Tibial nerve (tissue), 4 donors: ENCODE data around the gene FAM227B. TPM values are rescaled to one million over a fixed set of nuclear protein-coding genes. Genes with fewer than 3 reads are reported as not detected.
A peak's percentile ranks its signal among the peaks of the same experiment; 100 is the strongest.

Experiments used
- DNase-seq, 2 donors: peaks; one replicate each; pipeline ENCODE4 v3.0.0-alpha.2; 2019; ENCODE audit warnings: low spot score in 2 of 2
- H3K27ac ChIP-seq, 4 donors: fragments of 200-600 bp; sonication (generic) in 3 of 4; one replicate each; pipeline ENCODE4 v1.5.1; 2017 to 2019; ENCODE audit warnings: mild to moderate bottlenecking in 1 of 4
- H3K27me3 ChIP-seq, 2 donors: fragments of 200-600 bp; sonication (generic) in 1 of 2; one replicate each; pipeline versions ENCODE4 v1.5.1 to v1.6.0; 2017 to 2019
- H3K36me3 ChIP-seq, 3 donors: fragments of 200-600 bp; sonication (generic); one replicate each; pipeline ENCODE4 v1.5.1; 2018 to 2019
- H3K4me1 ChIP-seq, 4 donors: fragments of 200-600 bp; sonication (generic) in 3 of 4; one replicate each; pipeline ENCODE4 v1.5.1; 2017 to 2019
- H3K4me3 ChIP-seq, 4 donors: fragments of 200-600 bp; sonication (generic) in 3 of 4; one replicate each; pipeline ENCODE4 v1.5.1; 2017 to 2019; ENCODE audit warnings: mild to moderate bottlenecking in 1 of 4, moderate library complexity in 1 of 4
- H3K9me3 ChIP-seq, 4 donors: fragments of 200-600 bp; sonication (generic) in 3 of 4; one replicate each; pipeline ENCODE4 v1.5.1; 2017 to 2019
- CTCF ChIP-seq, 5 experiments: fragments of 200-600 bp in 3 of 5; fragments of 450-650 bp in 2 of 5; sonication (generic) in 3 of 5; IDR thresholded peaks; one replicate each; pipeline ENCODE4 v1.5.1; 2016 to 2019; ENCODE audit warnings: antibody characterized with exemption in 5 of 5, mild to moderate bottlenecking in 3 of 5, moderate library complexity in 2 of 5
- EP300 ChIP-seq, 2 donors: sonication (generic); formaldehyde crosslinking; IDR thresholded peaks; one replicate each; pipeline ENCODE4 v1.6.1; 2017; ENCODE audit warnings: antibody characterized with exemption in 2 of 2, mild to moderate bottlenecking in 1 of 2
- POLR2A ChIP-seq, 2 donors: fragments of 450-650 bp; IDR thresholded peaks; one replicate each; pipeline ENCODE4 v1.6.1; 2017; ENCODE audit warnings: antibody characterized with exemption in 2 of 2, mild to moderate bottlenecking in 2 of 2, moderate library complexity in 2 of 2
- WGBS, 2 donors: methylation state at CpG; one replicate each; pipeline ENCODE4 v1.1.5; 2018; 5-methylcytosine and 5-hydroxymethylcytosine counted together
- total RNA-seq, 4 donors: library from RNA; depleted of rRNA; stranded (reverse); fragments of >200 nt; gene quantifications; one replicate each; pipeline ENCODE4 v1.1.0, GENCODE V29; 2016

Gene FAM227B
- total RNA-seq, 4 donors from 2014 or later = 2.1 to 14.2 (median 7.7) TPM

DNA sequence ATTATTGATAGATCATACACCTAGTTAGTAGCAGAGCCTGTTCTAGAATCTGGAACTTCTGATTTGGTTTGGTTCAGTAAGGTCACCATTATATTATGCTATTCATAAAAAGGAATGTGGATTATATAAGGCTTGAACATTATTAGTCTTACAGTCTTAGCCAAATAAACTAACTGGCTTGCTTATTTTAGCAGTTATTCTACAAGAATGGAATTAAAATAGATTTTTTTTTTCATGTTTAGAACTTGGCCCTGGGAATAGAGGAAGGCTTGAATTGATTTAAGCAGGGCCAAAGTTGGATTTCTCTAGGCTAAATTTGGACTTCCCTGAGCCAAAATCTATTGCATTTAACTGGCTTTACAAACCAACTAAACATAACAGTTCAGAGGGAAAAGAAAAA, 24.7 kb upstream of the FAM227B start:
- TF ChIP-seq POLR2A (IDR thresholded peaks at IDR 0.05) = no peak
- TF ChIP-seq EP300 (IDR thresholded peaks at IDR 0.05) = no peak
- no peak for TF ChIP-seq CTCF (IDR thresholded peaks at IDR 0.05)
- H3K36me3 ChIP-seq = peaks cover 0 to 24% (median 0%) of the 10 kb centered on the region in 3 donors
- H3K4me1 ChIP-seq = peaks cover 0 to 23% (median 3%) of the 10 kb centered on the region in 4 donors
- peaks cover 0 to 9% (median 0%) of the 10 kb centered on the region in 4 donors for H3K9me3 ChIP-seq
- DNase-seq = no peak
- no peaks in the 10 kb centered on the region for H3K27me3 ChIP-seq
- peak overlapping the region in 2 of 4 donors; percentile 41 to 60 for H3K27ac ChIP-seq
- H3K4me3 ChIP-seq = no peak overlapping the region

DNA sequence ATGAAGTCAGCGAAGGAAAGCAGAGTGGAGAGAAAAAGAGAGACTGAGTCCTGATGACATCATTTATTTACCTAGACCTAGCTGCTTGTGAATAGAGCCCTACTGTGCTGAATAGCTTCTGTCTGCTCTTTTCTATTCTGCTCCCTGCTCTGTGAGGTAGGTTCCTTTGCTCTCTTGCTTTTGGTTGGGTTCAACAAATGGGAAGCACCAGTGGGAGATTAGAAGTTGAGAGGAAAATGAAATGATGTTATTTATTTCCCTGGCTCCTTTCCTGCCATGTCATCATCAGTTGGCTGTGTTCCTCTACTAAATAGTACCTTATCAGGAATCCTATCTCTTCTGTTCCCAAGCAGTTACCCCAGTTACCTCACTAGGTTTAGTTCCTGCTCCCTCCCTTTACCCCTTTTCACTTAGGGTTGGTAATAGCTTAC, 23.8 kb upstream of the FAM227B start:
- peaks cover 0 to 23% (median 3%) of the 10 kb centered on the region in 4 donors for H3K4me1 ChIP-seq
- DNase-seq = no peak
- no peak overlapping the region for H3K4me3 ChIP-seq
- H3K9me3 ChIP-seq = peaks cover 0 to 9% (median 0%) of the 10 kb centered on the region in 4 donors
- 98 to 100% methylated on average over 1 of the region's 1 CpG for WGBS, 2 donors
- no peak for TF ChIP-seq CTCF (IDR thresholded peaks at IDR 0.05)
- no peaks in the 10 kb centered on the region for H3K27me3 ChIP-seq
- peaks cover 0 to 24% (median 0%) of the 10 kb centered on the region in 3 donors for H3K36me3 ChIP-seq
- peak overlapping the region in 2 of 4 donors; percentile 41 to 60 for H3K27ac ChIP-seq

DNA sequence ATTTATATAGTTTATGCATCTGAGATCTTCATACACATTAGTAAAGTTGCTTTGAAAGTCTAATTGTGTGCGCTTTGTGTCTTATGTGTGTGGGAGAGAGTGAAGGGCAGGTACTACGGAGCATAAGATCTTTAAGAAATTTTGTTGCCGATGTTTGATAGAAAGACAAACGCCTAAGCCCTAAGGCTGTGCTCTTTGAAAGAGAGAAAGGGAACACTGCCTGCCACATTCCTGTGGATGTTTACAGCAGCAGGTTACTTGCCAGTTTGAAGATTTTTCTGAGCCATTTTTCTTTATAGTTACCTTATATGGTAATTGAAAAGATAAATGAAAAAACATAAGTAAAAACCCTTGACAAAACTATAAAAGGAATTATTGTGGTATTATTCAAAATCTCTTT, 17.2 kb upstream of the FAM227B start:
- peak overlapping the region in 1 of 4 donors; percentile 13 for H3K27ac ChIP-seq
- DNase-seq = no peak
- no peak for TF ChIP-seq CTCF (IDR thresholded peaks at IDR 0.05)
- TF ChIP-seq EP300 (IDR thresholded peaks at IDR 0.05) = no peak
- no peak for TF ChIP-seq POLR2A (IDR thresholded peaks at IDR 0.05)
- no peaks in the 10 kb centered on the region for H3K9me3 ChIP-seq
- no peaks in the 10 kb centered on the region for H3K27me3 ChIP-seq
- peaks cover 0 to 47% (median 0%) of the 10 kb centered on the region in 3 donors for H3K36me3 ChIP-seq
- peaks cover 0 to 21% (median 0%) of the 10 kb centered on the region in 4 donors for H3K4me1 ChIP-seq
- H3K4me3 ChIP-seq = no peak overlapping the region
- WGBS, 2 donors = 56 to 58% methylated on average over 4 of the region's 4 CpGs

DNA sequence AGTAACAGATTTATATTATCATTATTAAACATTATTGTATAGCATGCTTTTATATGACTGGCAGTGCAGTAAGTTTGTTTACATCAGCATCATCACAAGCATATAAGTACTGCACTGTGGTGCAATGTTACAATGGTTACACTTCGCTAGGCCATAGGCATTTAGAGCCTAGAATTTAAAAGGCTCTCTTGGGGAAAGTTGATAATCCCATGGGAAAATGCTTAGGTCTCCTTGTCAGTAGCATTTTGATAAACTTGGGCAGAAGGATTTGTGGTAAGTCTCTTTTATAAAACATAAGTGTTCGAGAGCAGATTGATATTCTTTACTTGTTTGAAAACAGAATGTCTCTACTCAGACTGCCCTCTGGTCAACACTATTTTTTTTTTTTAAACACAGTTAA, 7.8 kb upstream of the FAM227B start:
- Histone ChIP-seq H3K27ac (no peak overlapping the region), H3K36me3 (peaks cover 0 to 50% (median 4%) of the 10 kb centered on the region in 3 donors), H3K4me1 (peaks cover 0 to 25% (median 3%) of the 10 kb centered on the region in 4 donors), H3K27me3 (no peaks in the 10 kb centered on the region), H3K9me3 (peaks cover 0 to 16% (median 0%) of the 10 kb centered on the region in 4 donors), H3K4me3 (no peak overlapping the region)
- 84 to 88% methylated on average over 2 of the region's 2 CpGs for WGBS, 2 donors
- DNase-seq = no peak
- TF ChIP-seq EP300 (IDR thresholded peaks at IDR 0.05) (no peak), CTCF (IDR thresholded peaks at IDR 0.05) (no peak), POLR2A (IDR thresholded peaks at IDR 0.05) (no peak)

- H3K4me3 ChIP-seq = no peak overlapping the region
- no peaks in the 10 kb centered on the region for H3K27me3 ChIP-seq
- TF ChIP-seq POLR2A (IDR thresholded peaks at IDR 0.05) (no peak), CTCF (IDR thresholded peaks at IDR 0.05) (no peak), EP300 (IDR thresholded peaks at IDR 0.05) (no peak)
- H3K4me1 ChIP-seq = peaks cover 0 to 34% (median 11%) of the 10 kb centered on the region in 4 donors
- 59 to 71% methylated on average over 1 of the region's 1 CpG for WGBS, 2 donors
- peaks cover 0 to 42% (median 4%) of the 10 kb centered on the region in 3 donors for H3K36me3 ChIP-seq
- DNase-seq = no peak
- H3K9me3 ChIP-seq = peaks cover 0 to 16% (median 0%) of the 10 kb centered on the region in 4 donors
- no peak overlapping the region for H3K27ac ChIP-seq
Measured at GRCh38 chr15:49627407-49627877, 6.8 kb upstream of the FAM227B start.
